ENCODE measurements around the gene NOS3. TPM values are rescaled to one million over a fixed set of nuclear protein-coding genes. Genes with fewer than 3 reads are reported as not detected.

The NOS3 gene
- 1 to 10 TPM; 4.0 to 4.2 TPM for total RNA-seq

DNA sequence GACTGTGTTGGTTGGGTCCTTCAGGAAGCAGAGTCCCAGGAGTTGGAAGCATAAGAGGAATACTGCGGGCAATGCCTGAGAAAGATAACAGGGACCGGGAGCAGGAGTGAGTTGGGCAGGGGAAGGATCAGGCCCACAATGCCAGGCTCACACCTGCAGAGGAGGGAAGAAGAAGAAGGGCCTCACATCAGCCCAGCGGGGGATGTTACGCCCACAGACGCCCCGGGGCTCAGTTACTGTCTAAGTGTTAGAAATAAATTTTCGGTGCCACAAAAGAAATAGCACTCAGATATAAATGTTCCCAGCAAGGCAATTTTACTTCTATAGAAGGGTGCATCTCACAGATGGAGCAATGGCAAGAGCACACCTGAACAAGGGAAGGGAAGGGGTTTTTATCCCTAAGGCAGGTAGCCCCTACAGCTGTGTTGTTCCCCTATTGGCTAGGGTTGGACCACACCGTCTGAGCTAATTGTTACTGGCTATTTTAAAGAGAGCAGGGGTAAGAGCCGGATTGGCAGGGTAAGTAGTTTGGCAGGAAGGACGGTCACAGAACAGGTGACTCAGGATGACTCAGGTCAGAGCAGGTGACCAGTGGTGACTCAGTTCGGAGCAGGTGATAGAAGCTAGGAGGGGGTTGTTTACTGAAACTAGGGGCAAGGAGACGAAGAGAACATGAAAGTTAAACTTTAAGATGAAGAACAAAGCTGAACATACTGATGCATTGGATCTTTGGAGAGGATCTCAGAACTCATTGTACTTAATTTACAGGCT is at the start of gene NOS3:
Gene NOS3, plus strand, starts transcription at position 602 of the 771 bp plus-strand sequence. CDS start 2,787 bp downstream, outside the sequence.
- Histone ChIP-seq H3K27ac (no peak within 1 kb of the TSS), H3K9ac (ENCODE audit: low read depth in 2 of 2, low read length in 2 of 2) (no peak within 1 kb of the TSS), H3K9me3 (no peaks in the 10 kb centered on the region), H3K27me3 (no peaks in the 10 kb centered on the region), H3K36me3 (no peaks in the 10 kb centered on the region), H3K4me1 (no peaks in the 10 kb centered on the region), H3K4me3 (no peak within 1 kb of the TSS)
- intact Hi-C loops (cut with DNase I), result no loop called here
- DNase-seq, result no peak
- TF ChIP-seq, protein P1, sequence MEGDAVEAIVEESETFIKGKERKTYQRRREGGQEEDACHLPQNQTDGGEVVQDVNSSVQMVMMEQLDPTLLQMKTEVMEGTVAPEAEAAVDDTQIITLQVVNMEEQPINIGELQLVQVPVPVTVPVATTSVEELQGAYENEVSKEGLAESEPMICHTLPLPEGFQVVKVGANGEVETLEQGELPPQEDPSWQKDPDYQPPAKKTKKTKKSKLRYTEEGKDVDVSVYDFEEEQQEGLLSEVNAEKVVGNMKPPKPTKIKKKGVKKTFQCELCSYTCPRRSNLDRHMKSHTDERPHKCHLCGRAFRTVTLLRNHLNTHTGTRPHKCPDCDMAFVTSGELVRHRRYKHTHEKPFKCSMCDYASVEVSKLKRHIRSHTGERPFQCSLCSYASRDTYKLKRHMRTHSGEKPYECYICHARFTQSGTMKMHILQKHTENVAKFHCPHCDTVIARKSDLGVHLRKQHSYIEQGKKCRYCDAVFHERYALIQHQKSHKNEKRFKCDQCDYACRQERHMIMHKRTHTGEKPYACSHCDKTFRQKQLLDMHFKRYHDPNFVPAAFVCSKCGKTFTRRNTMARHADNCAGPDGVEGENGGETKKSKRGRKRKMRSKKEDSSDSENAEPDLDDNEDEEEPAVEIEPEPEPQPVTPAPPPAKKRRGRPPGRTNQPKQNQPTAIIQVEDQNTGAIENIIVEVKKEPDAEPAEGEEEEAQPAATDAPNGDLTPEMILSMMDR (IDR thresholded peaks at IDR 0.05), result no peak

DNA sequence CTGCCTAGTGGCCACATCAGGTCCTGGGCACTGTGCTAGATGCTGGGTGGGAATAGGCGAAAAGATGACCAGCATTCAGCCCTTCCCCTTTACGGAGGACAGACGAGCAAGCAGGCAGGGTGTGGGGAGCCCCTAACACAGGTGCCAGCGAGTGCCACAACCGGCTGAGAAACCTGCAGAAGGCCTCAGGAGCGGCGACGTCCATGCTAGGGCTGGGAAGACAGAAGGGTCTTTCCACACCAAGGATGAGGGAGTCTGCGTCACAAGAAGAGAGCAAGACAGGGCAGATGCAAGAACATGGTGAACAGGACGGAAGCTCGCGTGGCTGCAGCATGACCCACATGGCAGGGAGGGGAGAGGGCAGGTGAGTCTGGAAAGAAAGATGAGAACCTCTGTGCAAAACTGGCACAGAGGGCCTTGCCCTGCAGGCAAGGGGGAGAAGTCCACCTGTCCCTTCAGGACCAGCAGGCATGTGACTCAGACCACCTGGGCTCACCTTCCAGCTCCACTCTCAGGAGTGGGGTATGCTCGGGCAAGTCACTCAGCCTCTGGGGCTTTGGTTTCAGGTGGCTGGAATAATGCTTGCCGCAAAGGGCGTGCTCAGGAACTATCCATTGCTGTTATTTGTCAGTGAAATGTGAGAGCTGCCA is 49.3 kb upstream of the NOS3 start:
- TF ChIP-seq, protein P1 (IDR thresholded peaks at IDR 0.05), result no peak
- peak overlapping the region in 1 of 2 donors; percentile 30 for H3K9ac ChIP-seq (ENCODE audit: low read depth in 2 of 2, low read length in 2 of 2)
- H3K4me1 ChIP-seq, result no peaks in the 10 kb centered on the region
- H3K27me3 ChIP-seq, result no peaks in the 10 kb centered on the region
- DNase-seq, result peak; percentile 13
- H3K36me3 ChIP-seq, result no peaks in the 10 kb centered on the region
- no peak overlapping the region for H3K27ac ChIP-seq
- no peak overlapping the region for H3K4me3 ChIP-seq
- H3K9me3 ChIP-seq, result no peaks in the 10 kb centered on the region
- intact Hi-C loops (cut with DNase I), result no loop called here

DNA sequence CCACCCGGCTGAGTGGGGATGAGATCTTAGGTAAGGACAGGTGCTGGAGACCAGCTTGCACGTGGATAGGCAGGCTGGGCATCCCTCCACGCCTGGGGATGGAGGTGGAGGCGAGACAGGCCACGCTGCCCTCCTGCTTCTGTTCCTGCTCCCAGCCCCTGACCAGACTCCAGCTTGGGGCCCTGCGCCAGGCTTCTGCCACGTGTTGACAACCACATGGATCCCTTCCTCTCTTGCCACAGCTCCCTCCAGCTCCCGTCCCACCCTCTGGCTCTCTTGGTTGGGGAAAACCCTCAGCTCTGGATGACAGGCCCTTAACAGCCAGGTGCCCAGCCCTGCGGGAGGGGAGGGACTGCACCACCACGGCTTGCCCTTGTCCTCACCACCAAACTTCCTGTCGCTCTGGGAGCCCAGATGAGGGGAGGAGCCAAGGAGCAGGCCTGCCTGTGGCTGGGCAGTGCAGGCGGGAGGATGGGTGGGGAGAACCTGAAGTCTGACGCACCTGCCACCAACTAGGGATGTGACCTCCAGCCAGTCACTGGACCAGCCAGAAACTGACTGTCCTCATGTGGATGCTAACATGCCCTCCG is 48.7 kb upstream of the NOS3 start:
- Histone ChIP-seq H3K36me3 (no peaks in the 10 kb centered on the region), H3K9ac (ENCODE audit: low read depth in 2 of 2, low read length in 2 of 2) (peak overlapping the region in 1 of 2 donors; percentile 30), H3K27ac (no peak overlapping the region), H3K27me3 (no peaks in the 10 kb centered on the region), H3K4me3 (no peak overlapping the region), H3K4me1 (no peaks in the 10 kb centered on the region), H3K9me3 (no peaks in the 10 kb centered on the region)
- intact Hi-C loops (cut with DNase I), result no loop called here
- peak; percentile 76 for DNase-seq
- TF ChIP-seq, protein P1 (IDR thresholded peaks at IDR 0.05), result no peak

DNA sequence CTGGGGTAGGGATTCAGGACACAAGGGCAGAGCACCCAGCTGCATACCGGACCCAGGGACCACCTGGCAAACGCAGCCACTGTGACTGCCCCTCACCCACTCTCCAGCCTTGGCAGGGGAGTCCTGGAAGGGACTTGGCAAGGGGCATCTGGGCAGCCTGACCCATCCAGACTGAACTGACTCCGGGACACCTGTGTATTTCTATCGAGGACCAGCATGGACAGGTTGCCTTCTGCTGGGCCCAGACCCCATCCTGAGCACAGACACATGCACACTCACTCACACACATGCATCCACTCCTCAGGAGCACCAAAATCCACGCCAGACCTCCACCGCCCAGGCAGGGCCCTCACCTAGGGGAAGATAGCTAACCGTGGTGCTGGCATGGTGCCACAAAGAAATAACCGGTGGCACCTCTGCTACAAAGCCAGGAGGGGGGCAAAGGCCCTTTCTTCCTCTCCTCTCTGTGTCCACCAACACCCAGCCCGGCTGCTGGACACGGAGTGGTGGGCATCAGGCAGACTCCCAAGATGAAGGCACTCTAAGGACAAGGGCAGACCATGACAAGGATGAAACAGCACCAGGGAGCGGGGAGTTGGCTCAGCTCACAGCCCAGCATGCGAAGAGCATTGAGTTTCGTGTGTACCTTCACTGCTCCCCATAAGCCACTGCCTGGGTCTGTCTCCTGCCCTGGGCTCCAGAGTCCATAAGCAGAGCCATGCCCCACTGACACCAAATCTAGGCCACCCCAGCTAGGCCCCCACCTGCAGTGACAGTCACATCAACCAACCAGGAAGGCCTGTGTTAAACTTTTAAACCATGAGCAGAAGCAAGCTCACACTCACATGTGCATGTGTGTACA is 48.0 kb upstream of the NOS3 start:
- DNase-seq, result no peak
- Histone ChIP-seq H3K4me3 (no peak overlapping the region), H3K27ac (no peak overlapping the region), H3K27me3 (peaks cover 6% of the 10 kb centered on the region), H3K4me1 (no peaks in the 10 kb centered on the region), H3K9ac (ENCODE audit: low read depth in 2 of 2, low read length in 2 of 2) (no peak overlapping the region), H3K9me3 (no peaks in the 10 kb centered on the region), H3K36me3 (no peaks in the 10 kb centered on the region)
- TF ChIP-seq, protein P1 (IDR thresholded peaks at IDR 0.05), result no peak
- intact Hi-C loops (cut with DNase I), result no loop called here

DNA sequence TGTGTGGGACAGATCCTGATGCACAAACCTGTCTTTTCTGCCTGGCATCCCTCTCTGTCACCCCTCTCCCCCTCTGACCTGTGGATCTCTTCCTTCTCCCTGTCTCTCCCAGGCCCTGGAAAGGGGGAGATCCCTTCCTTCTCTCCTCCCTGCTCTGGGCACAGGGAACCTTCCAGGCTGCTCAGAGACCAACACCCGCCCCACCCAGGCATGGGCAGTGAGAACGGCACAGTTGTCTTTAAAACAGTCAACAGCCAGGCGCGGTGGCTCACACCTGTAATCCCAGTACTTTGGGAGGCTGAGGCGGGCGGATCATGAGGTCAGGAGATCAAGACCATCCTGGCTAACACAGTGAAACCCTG is 47.4 kb upstream of the NOS3 start:
- H3K4me1 ChIP-seq, result no peaks in the 10 kb centered on the region
- no peaks in the 10 kb centered on the region for H3K36me3 ChIP-seq
- no peak overlapping the region for H3K9ac ChIP-seq (ENCODE audit: low read depth in 2 of 2, low read length in 2 of 2)
- H3K27ac ChIP-seq, result no peak overlapping the region
- TF ChIP-seq, protein P1 (IDR thresholded peaks at IDR 0.05), result no peak
- peaks cover 8% of the 10 kb centered on the region for H3K27me3 ChIP-seq
- no peak overlapping the region for H3K4me3 ChIP-seq
- intact Hi-C loops (cut with DNase I), result no loop called here
- H3K9me3 ChIP-seq, result no peaks in the 10 kb centered on the region
- DNase-seq, result no peak

All from colonic mucosa (tissue), 4 donors.